Left renal pelvis (tissue), 4 donors: ENCODE data around the gene GRK5. TPM values are rescaled to one million over a fixed set of nuclear protein-coding genes. Genes with fewer than 3 reads are reported as not detected.

Experiments
- DNase-seq, 4 donors: peaks; one replicate each; pipeline ENCODE4 v3.0.0-alpha.2; 2013; ENCODE audit warnings: low read depth in 4 of 4, low spot score in 3 of 4
- polyA plus RNA-seq, 4 donors: library from polyadenylated mRNA; unstranded; fragments of 120-200 nt; gene quantifications; one replicate each; pipeline ENCODE4 v1.2.1, GENCODE V29; 2013; ENCODE audit not compliant: insufficient read length in 4 of 4

The GRK5 gene
- polyA plus RNA-seq, 4 donors: 14.5 to 35.1 (median 18.2) TPM

GRCh38 chr10:119395280-119396007 lies 188.1 kb downstream of the GRK5 start:
- no peak for DNase-seq

- DNase-seq: no peak
Observed at GRCh38 chr10:119396008-119396708, 188.8 kb downstream of the GRK5 start.

- DNase-seq: no peak
Observed at GRCh38 chr10:119396709-119397071, 189.3 kb downstream of the GRK5 start.

DNA sequence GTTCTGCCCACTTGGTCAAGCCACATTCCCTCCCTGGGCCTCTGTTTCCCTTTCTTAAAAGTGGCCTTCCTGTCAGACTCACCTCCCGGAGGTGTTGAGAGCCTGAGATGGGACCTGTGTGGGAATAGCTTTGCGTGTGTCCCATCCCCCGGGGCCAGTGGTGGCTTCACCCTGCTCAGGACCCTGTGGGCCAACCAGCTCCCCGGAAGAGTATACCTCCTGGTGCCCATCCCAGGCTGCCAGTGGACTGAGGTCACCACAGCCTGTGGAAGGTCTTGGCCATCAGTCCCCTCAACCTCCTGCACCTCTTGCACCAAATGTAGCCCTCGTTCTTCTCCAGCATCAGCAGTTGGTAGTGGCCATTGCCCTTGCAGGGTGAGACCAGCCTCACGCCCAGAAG lies 190.0 kb downstream of the GRK5 start:
- no peak for DNase-seq

- no peak for DNase-seq
Observed at GRCh38 chr10:119398996-119399395, 191.6 kb downstream of the GRK5 start.

DNA sequence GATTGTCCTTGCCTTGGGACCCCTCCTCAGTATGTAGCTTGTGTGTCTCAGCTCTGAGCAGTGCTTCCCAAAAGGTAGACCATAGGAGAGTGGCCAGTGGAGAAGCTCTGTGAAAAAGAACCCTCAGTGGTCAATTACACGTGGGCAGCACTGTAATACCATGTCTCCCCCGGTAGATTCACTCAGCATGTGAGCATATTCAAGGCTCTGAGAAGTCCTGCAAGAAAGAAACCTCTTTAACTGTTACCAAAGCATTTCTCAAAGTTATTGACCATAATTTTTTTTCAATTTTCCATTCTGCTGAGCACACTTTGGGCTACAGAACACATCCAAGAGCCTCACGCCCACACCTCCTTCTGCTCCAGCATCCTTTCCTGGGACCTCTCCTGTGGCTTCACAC lies 192.1 kb downstream of the GRK5 start:
- DNase-seq: no peak

DNA sequence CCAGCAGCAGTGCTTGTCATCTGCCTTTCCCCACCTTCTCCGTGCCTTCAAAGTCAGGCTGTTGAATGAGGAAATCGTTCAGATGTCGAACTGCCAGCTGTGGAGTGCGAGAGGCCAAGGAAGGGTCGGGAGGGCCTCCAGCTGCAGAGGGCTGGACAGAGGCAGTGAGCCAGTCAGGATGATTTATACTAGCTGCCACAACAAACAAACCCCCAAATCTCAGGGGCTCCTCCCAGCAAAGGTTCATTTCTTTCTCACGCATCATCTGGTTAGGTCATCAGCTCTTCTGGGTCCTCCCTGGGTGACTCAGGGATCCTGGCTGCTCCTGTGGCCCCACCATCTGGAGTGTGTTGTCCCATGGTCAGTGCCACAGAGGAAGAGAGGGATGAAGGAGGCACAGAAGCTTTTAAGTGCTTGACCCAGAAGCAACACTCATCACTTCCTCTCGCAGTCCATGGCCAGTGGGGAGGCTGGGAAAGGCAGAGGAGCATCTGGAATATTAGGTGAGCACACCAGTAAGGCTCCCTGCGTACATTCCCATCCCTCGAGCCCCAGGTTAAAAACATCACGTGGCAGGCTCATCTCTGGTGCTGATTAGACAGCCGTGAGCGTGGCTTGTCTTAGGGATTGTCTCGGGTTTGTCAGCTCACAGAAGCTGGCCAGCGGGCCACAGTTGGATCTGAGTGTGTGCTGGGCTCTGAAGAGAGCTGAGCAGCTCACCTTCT lies 194.5 kb downstream of the GRK5 start:
- no peak for DNase-seq

DNA sequence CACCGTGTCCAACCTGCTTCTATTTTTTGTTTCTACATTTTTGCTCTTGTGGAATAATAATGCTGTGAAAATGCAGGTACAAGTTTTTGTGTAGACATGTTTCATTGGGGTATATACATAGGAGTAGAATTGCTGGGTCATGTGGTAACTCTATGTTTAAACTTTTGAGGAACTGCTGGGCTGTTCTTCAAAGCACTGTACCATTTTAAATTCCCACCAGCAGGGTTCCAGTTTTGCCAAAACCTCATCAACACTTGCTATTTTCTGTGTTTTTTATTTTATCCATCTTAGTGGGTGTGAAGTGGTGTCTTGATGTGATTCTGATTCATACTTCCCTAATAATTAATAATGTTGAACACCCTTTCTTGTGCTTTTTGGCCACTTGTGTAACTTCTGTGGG lies 196.6 kb downstream of the GRK5 start:
- DNase-seq: no peak

GRCh38 chr10:119404719-119405519 lies 197.5 kb downstream of the GRK5 start:
- DNase-seq: no peak

- no peak for DNase-seq
Observed at GRCh38 chr10:119405520-119405807, 198.1 kb downstream of the GRK5 start.

DNA sequence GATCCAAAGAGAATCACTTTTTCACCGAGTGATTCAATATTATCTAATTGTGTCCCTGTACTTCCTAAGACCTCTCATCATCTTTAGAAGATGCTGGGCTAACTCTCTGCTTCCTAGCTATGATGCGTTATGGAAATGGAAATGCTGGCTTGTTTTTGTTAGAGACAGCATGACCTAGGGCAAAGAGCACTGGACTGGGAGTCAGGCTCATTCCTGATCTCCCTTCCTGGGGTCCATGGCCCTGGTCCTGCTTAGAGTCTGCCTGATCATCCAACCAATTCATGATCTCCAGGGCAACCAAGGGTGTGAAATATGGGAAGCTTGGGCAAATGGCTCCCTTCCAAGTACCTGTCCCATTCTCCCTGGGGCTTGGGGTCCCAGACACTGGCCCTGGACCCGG lies 198.8 kb downstream of the GRK5 start:
- DNase-seq: no peak

DNA sequence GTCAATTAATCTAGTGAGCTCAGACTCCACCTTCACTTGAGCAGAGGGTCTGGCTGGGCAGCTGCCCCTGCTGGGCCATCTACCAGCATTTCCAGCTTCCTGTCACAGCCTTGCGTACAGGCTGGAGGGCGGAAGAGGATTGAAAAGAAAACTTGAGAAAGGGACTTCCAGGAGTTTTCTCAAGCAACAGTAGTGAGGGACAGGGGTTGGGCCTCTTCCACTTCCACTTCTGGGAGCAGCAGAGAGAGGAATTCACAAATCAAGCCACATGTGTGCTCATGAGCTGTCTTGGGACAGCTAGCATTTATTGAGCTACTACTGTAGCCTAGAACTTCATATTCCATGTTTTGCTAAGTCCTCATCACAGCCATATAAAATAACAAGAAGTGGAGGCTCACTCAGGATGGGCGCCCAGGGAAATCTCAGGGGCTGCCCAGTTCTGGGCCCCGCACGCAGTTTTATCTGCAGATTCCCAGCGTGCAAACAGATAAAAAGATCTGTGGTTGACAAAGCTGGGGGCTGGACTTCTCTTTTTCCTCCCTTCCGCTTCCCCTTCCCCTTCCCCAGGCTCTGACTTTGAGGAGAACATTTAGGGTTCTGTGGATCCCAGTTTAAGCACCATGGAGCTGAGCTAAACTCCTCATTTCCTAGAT lies 199.4 kb downstream of the GRK5 start:
- no peak for DNase-seq

DNA sequence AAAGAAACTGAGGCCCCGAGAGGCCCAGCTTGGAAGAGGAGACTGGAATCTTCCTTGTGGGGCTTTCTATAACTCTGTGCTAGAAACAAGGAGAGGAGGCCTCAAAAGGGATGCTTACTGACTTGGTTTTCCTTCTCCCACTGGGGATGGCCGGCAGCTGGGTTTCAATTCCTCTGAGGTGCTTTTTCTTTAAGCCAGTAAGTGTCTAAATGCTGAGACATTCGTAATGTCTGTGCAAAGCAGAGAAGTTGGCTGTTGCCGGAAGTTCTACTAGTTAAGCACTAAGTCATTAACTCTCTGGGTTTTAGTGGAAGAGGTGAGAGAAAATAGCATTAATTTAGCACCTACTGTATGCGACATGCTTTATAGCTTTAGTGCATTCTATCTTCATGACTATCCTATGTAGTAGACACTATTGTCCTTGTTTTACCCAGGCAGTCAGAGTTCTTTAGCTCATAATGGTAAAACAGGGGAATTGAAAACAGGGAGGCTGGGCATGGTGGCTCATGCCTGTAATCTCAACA lies 199.9 kb downstream of the GRK5 start:
- no peak for DNase-seq

- no peak for DNase-seq
Observed at GRCh38 chr10:119408072-119408471, 200.7 kb downstream of the GRK5 start.

DNA sequence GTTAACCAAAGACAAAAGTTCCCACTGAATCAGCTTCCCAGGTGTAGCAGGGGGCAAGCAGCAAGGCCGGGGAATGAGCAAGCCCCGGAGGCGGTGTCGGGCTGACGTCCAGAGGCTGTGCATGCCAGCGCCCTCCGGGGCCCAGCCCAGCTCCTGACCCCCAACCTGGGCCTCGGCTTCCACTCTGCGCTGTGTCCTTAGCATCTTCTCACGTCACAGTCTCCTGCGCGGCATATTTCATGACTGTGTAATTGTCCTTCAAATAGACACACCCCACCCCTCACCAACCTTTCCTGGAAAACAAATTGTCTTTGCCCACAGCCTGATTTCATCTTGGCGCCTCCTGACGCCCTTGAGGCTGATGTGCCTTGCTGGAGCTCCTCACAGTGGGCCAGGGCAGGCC lies 201.6 kb downstream of the GRK5 start:
- no peak for DNase-seq

DNA sequence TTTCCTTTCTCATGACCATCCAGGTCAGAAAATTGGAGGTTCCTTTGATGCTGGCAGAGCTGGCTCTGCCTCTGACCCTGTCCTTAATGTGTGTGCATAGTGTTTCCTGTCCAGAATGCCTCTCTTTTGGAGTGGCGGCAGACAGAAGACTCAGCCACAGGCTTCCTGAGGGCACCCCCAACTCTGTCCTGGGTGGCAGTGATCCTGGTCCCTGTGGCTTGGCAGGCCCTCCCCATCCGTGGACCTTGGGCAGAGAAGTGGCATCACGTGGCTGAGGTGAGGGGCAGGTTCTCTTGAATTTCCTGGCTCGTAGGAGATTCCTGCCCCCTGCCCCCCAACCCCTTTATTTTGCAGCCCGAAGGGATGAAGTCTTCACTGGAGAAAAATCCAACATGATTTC lies 202.0 kb downstream of the GRK5 start:
- no peak for DNase-seq

DNA sequence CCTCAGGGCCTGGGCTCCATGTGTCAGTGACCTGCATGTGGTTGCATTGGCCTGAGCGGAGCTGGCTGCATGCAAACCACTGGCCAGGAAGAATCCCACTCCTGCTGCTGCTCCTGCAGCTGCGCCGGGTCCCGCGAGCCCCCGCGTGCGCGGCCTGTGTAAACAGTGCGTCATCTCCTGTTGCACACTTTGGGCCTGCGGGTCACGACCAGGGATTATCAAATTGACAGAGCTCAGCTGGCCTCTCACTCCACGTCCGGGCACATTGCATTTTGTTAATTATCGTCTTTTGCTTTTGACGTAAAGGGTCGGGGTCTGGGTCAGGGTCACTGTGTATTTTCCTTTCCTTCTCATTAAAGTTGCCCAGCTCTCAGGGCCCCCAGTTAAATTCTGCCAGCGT lies 202.5 kb downstream of the GRK5 start:
- DNase-seq: peak; percentile 70 to 83 (median 80)

GRCh38 chr10:119410361-119411116 lies 203.2 kb downstream of the GRK5 start:
- DNase-seq: no peak

GRCh38 chr10:119412244-119413092 lies 205.1 kb downstream of the GRK5 start:
- peak in 1 of 4 donors; percentile 58 for DNase-seq
